ENCODE data around the gene RRP36.
"Not testable (repeated sequence)": the region's sequence is repeated elsewhere in the genome, so short reads cannot be mapped to it uniquely, and the experiment has no call there.

The RRP36 gene

GRCh38 chr6:43037706-43038105 lies 16.3 kb downstream of the RRP36 start:
- DNase-seq (ENCODE audit: low read depth in 3 of 3), result no peak

DNA sequence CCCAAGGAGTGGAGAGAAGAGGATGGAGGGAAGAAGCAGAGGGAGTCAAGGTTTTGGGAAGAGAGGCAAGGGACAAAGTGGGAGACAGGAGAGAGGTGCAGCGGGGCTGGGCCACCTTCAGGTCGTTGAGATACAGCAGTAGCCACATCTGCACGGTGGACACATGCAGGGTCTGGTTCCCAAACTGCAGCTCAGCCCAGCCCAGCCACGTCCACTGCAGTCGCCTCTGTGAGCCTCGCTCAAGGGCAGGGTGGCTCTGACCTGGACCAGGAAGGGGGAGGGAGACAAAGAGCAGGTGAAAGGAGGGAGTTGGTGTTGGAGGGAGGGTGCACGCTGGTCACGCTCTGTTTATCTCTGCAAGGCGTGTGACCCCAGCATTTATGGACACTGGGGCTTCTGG lies 17.3 kb downstream of the RRP36 start:
- no peak for DNase-seq (ENCODE audit: low read depth in 3 of 3)

- no peak for DNase-seq (ENCODE audit: low read depth in 3 of 3)
Observed at GRCh38 chr6:43040542-43041257, 19.3 kb downstream of the RRP36 start.

- not testable (repeated sequence) for DNase-seq (ENCODE audit: low read depth in 3 of 3)
Observed at GRCh38 chr6:43041475-43041874, 20.1 kb downstream of the RRP36 start.

DNA sequence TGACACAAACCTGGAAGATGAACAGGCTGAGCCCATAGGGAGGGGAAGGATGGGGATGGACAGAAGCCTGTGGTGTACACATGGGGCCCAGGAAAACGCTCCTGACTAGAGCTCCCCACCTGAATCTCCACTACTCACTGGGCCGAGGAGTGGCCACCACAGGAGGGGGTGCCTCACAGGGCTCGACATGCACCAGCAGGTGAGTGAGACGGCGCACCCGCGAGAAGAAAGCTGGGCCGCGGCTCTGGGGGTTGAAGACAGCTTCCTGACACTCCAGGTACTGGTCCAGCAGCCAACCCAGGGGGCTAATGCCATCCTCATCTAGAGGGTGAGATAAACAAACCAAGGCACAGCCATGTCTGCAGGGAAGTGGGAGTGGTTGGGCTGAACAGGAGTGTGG lies 21.9 kb downstream of the RRP36 start:
- no peak for DNase-seq (ENCODE audit: low read depth in 3 of 3)

GRCh38 chr6:43045371-43045930 lies 24.0 kb downstream of the RRP36 start:
- no peak for DNase-seq (ENCODE audit: low read depth in 3 of 3)

DNA sequence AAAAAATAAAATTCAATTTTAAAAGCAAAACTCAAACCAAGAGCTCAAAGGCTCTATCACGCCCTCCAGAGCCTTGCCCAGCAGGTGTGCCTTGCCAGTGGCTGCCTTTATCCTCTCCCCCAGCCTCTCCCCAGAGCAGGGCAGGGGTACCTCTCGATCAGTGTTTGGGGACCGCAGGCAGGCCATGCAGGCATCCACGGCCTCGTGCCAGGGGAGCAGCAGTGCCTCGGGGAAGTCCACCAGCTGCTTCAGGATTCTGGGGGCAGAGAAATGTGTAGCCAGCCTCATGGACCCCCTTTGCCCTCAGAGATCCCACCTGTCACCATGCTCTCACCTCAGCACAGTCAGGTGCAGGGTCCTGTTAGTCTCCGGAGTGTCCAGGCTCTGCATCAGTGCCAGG lies 26.6 kb downstream of the RRP36 start:
- DNase-seq (ENCODE audit: low read depth in 3 of 3), result no peak

GRCh38 chr6:43050981-43051380 lies 29.6 kb downstream of the RRP36 start:
- no peak for DNase-seq (ENCODE audit: low read depth in 3 of 3)

- no peak for DNase-seq (ENCODE audit: low read depth in 3 of 3)
Observed at GRCh38 chr6:43052225-43052841, 30.9 kb downstream of the RRP36 start.

- no peak for DNase-seq (ENCODE audit: low read depth in 3 of 3)
Observed at GRCh38 chr6:43052842-43053544, 31.6 kb downstream of the RRP36 start.

GRCh38 chr6:43053545-43054205 lies 32.3 kb downstream of the RRP36 start, which contains the start of gene CUL7:
Gene CUL7 (minus strand): TSS chr6:43053851. CDS start chr6:43052788, 1,063 bp downstream.
- peak; percentile 73 to 78 (median 75) for DNase-seq (ENCODE audit: low read depth in 3 of 3)

GRCh38 chr6:43054206-43054943 lies 33.0 kb downstream of the RRP36 start:
- DNase-seq (ENCODE audit: low read depth in 3 of 3), result no peak

- DNase-seq (ENCODE audit: low read depth in 3 of 3), result no peak
Observed at GRCh38 chr6:43055966-43056365, 34.5 kb downstream of the RRP36 start.

DNA sequence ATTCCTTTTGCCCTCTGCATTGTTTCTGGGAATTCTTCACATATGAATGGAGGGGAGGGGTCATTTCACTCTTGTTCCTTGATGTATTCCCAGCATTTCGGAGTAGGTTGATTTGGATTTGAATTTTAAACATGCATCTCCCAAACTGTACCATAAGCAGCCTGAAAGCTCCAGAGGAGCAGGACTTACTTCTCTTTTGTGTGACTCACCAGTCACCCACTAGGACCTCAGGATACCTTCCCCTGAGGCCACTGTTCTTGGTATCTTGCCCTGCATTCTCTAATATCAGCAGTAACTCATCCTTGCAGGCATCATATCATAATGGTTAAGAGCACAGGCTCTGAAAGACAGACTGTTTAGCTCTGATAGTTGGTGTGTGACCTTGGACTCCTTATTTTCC lies 37.1 kb downstream of the RRP36 start:
- no peak for DNase-seq (ENCODE audit: low read depth in 3 of 3)

- DNase-seq (ENCODE audit: low read depth in 3 of 3), result peak; percentile 87 to 98 (median 95)
Observed at GRCh38 chr6:43059168-43060033, 38.0 kb downstream of the RRP36 start, which contains the start of the genes KLC4 and MRPL2. Gene KLC4 (plus strand): TSS chr6:43059631. CDS start chr6:43061336, 1,705 bp downstream. Gene MRPL2 (minus strand): TSS chr6:43059434. CDS start chr6:43059381, 53 bp downstream.

DNA sequence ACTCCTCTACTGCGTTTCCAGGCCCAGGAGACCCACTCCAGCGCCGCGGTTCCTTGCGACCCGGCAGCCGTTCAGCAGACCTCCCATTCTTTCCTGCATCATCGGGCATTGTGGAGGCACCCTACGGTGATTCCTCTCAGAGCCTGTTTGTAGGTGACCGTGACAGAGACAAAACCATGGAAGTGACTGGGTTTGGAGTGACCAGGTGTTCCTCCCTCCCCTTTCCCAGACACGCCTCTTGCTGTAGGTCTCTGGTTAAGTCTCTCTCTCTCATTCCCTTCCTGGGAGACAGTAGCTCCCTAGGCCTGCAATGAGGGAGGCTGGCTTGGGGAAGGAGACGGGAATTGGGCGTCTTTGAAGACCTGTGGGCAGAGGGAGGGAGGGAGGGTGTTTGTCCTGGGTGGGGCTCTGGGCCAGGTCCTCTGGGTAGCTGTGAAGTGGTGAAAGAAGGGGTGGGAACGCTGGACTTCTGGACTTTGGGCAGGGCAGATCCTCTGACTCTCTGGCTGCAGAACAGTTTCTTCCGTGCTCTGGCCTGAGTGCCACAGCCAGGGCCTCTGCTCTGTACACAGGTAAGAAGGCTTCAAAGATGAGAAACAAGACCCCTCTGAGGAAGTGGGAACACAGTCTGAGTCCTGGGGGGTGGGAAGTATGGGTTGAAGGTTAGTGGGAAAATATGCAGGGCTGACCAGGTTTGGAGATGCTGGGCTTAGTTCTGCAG lies 38.8 kb downstream of the RRP36 start:
- no peak for DNase-seq (ENCODE audit: low read depth in 3 of 3)

- no peak for DNase-seq (ENCODE audit: low read depth in 3 of 3)
Observed at GRCh38 chr6:43060755-43061633, 39.6 kb downstream of the RRP36 start.

DNA sequence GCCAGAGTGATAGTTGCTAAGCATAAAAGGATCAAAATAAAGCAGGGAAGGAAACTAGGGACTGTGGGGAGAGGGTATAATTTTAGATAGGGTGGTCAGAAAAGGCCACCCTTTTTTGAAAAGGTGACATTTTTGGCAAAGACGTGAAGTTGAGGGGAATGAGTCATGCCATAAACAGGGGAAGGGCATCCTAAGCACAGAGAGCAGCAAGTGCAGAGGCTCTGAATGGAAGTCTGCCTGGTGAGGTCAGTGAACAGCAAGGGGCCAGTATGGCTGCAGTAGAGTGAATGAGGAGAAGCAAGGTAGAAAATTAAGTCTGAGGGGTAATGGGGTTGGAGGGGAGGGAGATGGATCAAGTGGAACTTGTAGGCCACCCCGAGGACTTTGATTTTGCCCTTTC lies 40.4 kb downstream of the RRP36 start:
- DNase-seq (ENCODE audit: low read depth in 3 of 3), result no peak

All from stimulated activated CD4-positive, alpha-beta T cell treated with anti-CD3 and anti-CD28 coated beads, TNF-alpha, amount 100 ng/mL, for 4 hours (primary cell).